Ovary (tissue), 9 donors: ENCODE results near the gene IL1RN. TPM values are rescaled to one million over a fixed set of nuclear protein-coding genes. Genes with fewer than 3 reads are reported as not detected.

Experiments
- DNase-seq, 5 donors: peaks; one replicate each; pipeline ENCODE4 v3.0.0-alpha.2; 2019 to 2020
- H3K27ac ChIP-seq, 2 donors: fragments of 200-600 bp; one replicate each; pipeline versions ENCODE4 v1.5.1 to v1.8.0; 2019 to 2022
- H3K27me3 ChIP-seq: fragments of 200-600 bp; one replicate; pipeline ENCODE4 v1.8.0; 2022
- H3K36me3 ChIP-seq: fragments of 200-600 bp; sonication (generic); one replicate; pipeline ENCODE4 v1.5.1; 2019
- H3K4me1 ChIP-seq: one replicate; pipeline ENCODE4 v1.8.1; 2013; ENCODE audit warnings: mild to moderate bottlenecking, moderate library complexity; ENCODE audit not compliant: insufficient read depth
- H3K4me3 ChIP-seq: fragments of 200-600 bp; sonication (generic); one replicate; pipeline ENCODE4 v1.5.1; 2017
- H3K9me3 ChIP-seq, 2 donors: fragments of 200-600 bp in 1 of 2; sonication (generic) in 1 of 2; one replicate each; pipeline versions ENCODE4 v1.5.1 to v1.8.1; 2013 to 2019; ENCODE audit warnings: mild to moderate bottlenecking in 1 of 2, moderate library complexity in 1 of 2
- EP300 ChIP-seq: sonication (generic); formaldehyde crosslinking; IDR thresholded peaks from one replicate; pipeline ENCODE4 v1.6.1; 2017; ENCODE audit warnings: antibody characterized with exemption
- POLR2A ChIP-seq: fragments of 450-650 bp; IDR thresholded peaks from one replicate; pipeline ENCODE4 v1.6.1; 2017; ENCODE audit warnings: antibody characterized with exemption, mild to moderate bottlenecking, moderate library complexity
- WGBS, 3 donors: extraction: QIAGEN DNeasy Blood & Tissue Kit in 1 of 3; methylation state at CpG; one replicate each; pipeline versions ENCODE4 v1.1.5 to v1.1.7; 2013 to 2017; 5-methylcytosine and 5-hydroxymethylcytosine counted together
- intact Hi-C, 4 donors: fragments of 100-400 bp; cut with DNase I; formaldehyde crosslinking; loops; one replicate each; pipeline versions ENCODE4 v1.11.0 to v1.15.1; 2022 to 2023
- polyA plus RNA-seq, 2 donors: library from polyadenylated mRNA; stranded (reverse); fragments of 200-250 nt in 1 of 2; fragments of 350-450 nt in 1 of 2; fragmentation: Illumina TruSeq in 1 of 2; extraction: RNeasy Lipid Tissue Mini Kit (QIAGEN cat#74804) in 1 of 2; gene quantifications; one replicate each; pipeline ENCODE4 v1.2.3, GENCODE V29; 2013 to 2014
- total RNA-seq, 7 donors: library from RNA; depleted of rRNA in 2 of 7; stranded (reverse); fragments of >200 nt in 2 of 7; fragmentation: NEBNext Ultra II Directional in 3 of 7; extraction: Animal tissue kit (Norgen Biotek cat#: 25700) in 3 of 7; gene quantifications; one replicate each; pipeline versions ENCODE4 v1.1.0 to v1.2.4, GENCODE V29; 2016 to 2023
- TF ChIP-seq, protein P1 (sequence below), 3 donors: fragments of 450-650 bp in 2 of 3; fragments of 200-600 bp in 1 of 3; IDR thresholded peaks; one replicate each; pipeline versions ENCODE4 v1.5.1 to v1.8.0; 2016 to 2022; ENCODE audit warnings: antibody characterized with exemption in 3 of 3, mild to moderate bottlenecking in 1 of 3
- donor health status: DM: no; HTN: no; CAD: no; lungs with moderate emphysema.
- donor health status: DM: no; HTN: no; CAD: no.
- donor health status: Bipolar disorder and iron deficiency.
- donor health status: DM: yes; HTN: yes; CAD: no.
- donor health status: DM: no; HTN: no; CAD: no.
- donor health status: DM: yes; HTN: yes; CAD: no.

IL1RN gene
- total and polyA plus RNA-seq, 9 donors = 0.29 to 7.9 (median 0.56) TPM; not detected in 1

DNA sequence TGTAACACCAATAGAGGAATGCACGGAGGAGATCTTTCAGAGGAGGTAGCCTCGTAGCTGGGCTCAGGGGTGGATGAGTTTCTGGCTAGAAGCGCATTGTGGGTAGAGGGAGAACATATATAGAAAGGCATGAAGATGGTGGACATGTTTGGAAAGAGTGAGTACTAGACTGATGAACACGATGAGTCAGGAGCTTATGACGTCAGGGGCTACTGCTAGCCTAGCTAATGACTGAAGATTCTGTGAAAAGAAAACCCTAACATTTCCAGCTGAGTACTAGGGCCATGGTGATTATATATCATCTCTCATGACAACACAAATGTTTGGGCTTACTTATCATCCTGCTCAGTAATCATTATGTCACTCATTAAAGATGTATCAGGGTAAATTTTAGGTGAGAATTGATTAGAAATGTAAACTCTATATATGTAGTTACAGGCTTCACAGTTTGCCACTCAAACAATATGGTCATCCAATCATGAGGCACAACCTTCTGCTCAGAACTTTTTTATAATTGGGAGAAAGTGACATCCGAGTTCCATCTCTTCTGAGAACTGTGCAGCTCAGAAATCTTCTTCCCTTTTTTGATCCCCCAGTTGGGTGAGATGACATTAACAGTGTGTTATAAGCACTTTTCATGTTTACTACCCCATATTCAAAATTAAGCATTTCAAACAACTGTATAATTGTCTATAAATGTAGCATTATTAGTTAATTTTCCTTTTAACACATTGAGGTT lies 22.2 kb upstream of the IL1RN start:
- TF ChIP-seq, protein P1, sequence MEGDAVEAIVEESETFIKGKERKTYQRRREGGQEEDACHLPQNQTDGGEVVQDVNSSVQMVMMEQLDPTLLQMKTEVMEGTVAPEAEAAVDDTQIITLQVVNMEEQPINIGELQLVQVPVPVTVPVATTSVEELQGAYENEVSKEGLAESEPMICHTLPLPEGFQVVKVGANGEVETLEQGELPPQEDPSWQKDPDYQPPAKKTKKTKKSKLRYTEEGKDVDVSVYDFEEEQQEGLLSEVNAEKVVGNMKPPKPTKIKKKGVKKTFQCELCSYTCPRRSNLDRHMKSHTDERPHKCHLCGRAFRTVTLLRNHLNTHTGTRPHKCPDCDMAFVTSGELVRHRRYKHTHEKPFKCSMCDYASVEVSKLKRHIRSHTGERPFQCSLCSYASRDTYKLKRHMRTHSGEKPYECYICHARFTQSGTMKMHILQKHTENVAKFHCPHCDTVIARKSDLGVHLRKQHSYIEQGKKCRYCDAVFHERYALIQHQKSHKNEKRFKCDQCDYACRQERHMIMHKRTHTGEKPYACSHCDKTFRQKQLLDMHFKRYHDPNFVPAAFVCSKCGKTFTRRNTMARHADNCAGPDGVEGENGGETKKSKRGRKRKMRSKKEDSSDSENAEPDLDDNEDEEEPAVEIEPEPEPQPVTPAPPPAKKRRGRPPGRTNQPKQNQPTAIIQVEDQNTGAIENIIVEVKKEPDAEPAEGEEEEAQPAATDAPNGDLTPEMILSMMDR (IDR thresholded peaks at IDR 0.05) = no peak
- no peak for TF ChIP-seq POLR2A
- TF ChIP-seq EP300 = no peak
- intact Hi-C loops = no loop called here

DNA sequence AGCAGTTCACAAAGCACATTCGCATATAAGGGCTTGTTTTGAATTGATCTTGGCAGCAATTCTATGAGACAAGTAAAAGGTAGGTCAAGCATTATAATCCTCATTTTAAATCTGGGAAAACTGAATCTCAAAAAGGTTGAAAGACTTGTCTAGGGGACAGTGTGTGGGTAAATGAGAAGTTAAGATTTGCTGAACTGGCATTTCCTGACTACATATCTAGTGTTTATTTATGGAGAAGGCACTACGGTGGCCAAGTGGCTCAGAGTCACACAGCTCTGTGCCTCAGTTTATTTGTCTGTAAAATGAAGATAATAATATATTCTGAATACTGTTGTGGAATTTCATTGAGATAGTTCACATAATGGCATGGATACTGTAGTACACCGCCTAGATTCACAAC lies 16.3 kb upstream of the IL1RN start:
- no peaks in the 10 kb centered on the region for H3K27me3 ChIP-seq
- TF ChIP-seq, protein P1 (IDR thresholded peaks at IDR 0.05) = no peak
- TF ChIP-seq EP300 (no peak), POLR2A (no peak)
- no peaks in the 10 kb centered on the region for H3K4me1 ChIP-seq
- DNase-seq = no peak
- 55 to 72% (median 59%) methylated on average over 3 of the region's 3 CpGs for WGBS, 3 donors
- H3K36me3 ChIP-seq = no peaks in the 10 kb centered on the region
- no peak overlapping the region for H3K4me3 ChIP-seq
- no peak overlapping the region for H3K27ac ChIP-seq
- intact Hi-C loops = no loop called here
- no peaks in the 10 kb centered on the region for H3K9me3 ChIP-seq

More for the DNA sequence above, 22.2 kb upstream of the IL1RN start:
- WGBS, 3 donors = 73 to 77% (median 75%) methylated on average over 6 of the region's 6 CpGs
- Histone ChIP-seq H3K4me3 (no peak overlapping the region), H3K4me1 (no peaks in the 10 kb centered on the region), H3K27me3 (no peaks in the 10 kb centered on the region), H3K9me3 (no peaks in the 10 kb centered on the region), H3K27ac (no peak overlapping the region), H3K36me3 (no peaks in the 10 kb centered on the region)
- no peak for DNase-seq

DNA sequence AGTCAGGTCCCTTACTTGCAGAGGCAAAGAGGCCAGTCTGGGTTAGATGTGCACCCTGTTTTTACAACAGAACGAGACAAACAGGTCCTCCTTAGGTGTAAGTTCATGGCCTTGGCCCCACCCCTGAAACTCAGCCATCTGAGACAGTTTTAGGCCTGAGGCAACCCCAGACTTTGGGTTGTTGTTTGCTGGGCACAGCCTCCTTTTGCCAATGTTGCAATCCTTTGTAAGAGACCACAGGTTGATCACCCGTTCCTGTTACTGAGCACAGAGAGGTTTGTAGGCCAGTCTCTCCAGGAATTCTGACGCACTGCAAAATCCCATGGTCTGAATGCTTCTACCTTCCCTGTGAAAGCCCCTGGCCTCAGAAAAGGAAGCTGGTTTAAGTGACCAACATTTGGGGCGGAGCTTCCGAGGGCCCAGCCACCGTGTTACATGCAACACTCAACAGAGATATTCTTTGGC lies 15.5 kb upstream of the IL1RN start:
- TF ChIP-seq EP300 = no peak
- TF ChIP-seq, protein P1 (IDR thresholded peaks at IDR 0.05) = no peak
- TF ChIP-seq POLR2A = no peak
- intact Hi-C loops = no loop called here
- no peak overlapping the region for H3K4me3 ChIP-seq
- no peak overlapping the region for H3K27ac ChIP-seq
- 64 to 73% (median 68%) methylated on average over 6 of the region's 6 CpGs for WGBS, 3 donors
- no peaks in the 10 kb centered on the region for H3K36me3 ChIP-seq
- DNase-seq = no peak
- no peaks in the 10 kb centered on the region for H3K27me3 ChIP-seq
- H3K9me3 ChIP-seq = no peaks in the 10 kb centered on the region
- H3K4me1 ChIP-seq = no peaks in the 10 kb centered on the region

DNA sequence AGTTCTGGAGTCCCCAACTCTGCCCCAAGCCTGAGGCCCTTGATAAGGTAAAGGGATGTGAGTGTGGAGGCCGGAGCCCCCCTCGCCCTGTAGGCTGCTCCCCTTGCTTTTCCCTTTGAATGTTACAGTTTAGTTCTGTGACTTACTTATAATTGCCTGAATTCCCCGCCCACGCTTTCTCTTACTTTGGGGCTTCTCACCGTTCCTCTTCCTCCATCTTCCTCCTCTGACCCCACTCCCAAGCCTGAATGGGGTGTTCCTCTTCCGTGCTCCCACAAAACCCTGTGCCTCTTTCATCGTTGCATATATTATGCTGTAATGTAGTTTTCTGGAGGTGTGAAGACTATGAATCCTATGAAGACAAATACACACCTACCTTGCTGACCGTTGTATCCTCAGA lies 15.0 kb upstream of the IL1RN start:
- intact Hi-C loops = no loop called here
- no peak for TF ChIP-seq POLR2A
- no peak for TF ChIP-seq EP300
- TF ChIP-seq, protein P1 (IDR thresholded peaks at IDR 0.05) = no peak
- Histone ChIP-seq H3K4me1 (no peaks in the 10 kb centered on the region), H3K4me3 (no peak overlapping the region), H3K27ac (no peak overlapping the region), H3K9me3 (no peaks in the 10 kb centered on the region), H3K36me3 (no peaks in the 10 kb centered on the region), H3K27me3 (no peaks in the 10 kb centered on the region)
- WGBS, 3 donors = 78 to 84% (median 78%) methylated on average over 8 of the region's 8 CpGs
- no peak for DNase-seq
